HEK293T (cell line): ENCODE results near the gene TMTC1.

Source experiments
- BHLHE40 ChIP-seq: fragments of 450-650 bp; IDR thresholded peaks from 2 replicates; pipeline ENCODE4 v1.6.1; 2016; ENCODE audit warnings: mild to moderate bottlenecking, moderate library complexity, borderline replicate concordance
- FOXA1 ChIP-seq: fragments of 450-650 bp; IDR thresholded peaks from 2 replicates; pipeline ENCODE4 v1.6.1; 2016; ENCODE audit warnings: mild to moderate bottlenecking
- FOXM1 ChIP-seq: fragments of 450-650 bp; IDR thresholded peaks from 2 replicates; pipeline ENCODE4 v1.6.1; 2017; ENCODE audit warnings: mild to moderate bottlenecking, borderline replicate concordance
- SP1 ChIP-seq: fragments of 450-650 bp; IDR thresholded peaks from 2 replicates; pipeline ENCODE4 v1.6.1; 2017
- TF ChIP-seq, protein P1 (sequence below): fragments of 450-650 bp; IDR thresholded peaks from 2 replicates; pipeline ENCODE4 v1.6.1; 2016

DNA sequence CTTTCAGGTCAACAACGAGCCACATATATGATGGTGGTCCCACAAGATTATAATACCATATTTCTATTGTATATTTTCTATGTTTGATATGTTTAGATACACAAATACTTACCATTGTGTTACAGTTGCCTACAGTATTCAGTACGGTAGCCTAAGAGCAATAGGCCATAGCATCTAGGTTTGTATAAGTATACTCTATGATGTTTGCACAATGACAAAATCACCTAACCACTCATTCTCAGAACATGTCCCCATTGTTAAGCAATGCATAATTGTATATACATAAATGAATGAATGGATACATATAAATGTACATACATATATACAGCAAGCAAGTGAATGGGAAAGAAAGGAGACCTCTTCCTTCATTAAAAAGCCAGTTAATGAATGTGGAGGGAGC is 23.8 kb downstream of the TMTC1 start:
- TF ChIP-seq SP1: no peak
- no peak for TF ChIP-seq BHLHE40
- TF ChIP-seq FOXA1: no peak
- TF ChIP-seq, protein P1, sequence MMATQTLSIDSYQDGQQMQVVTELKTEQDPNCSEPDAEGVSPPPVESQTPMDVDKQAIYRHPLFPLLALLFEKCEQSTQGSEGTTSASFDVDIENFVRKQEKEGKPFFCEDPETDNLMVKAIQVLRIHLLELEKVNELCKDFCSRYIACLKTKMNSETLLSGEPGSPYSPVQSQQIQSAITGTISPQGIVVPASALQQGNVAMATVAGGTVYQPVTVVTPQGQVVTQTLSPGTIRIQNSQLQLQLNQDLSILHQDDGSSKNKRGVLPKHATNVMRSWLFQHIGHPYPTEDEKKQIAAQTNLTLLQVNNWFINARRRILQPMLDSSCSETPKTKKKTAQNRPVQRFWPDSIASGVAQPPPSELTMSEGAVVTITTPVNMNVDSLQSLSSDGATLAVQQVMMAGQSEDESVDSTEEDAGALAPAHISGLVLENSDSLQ: no peak
- TF ChIP-seq FOXM1: no peak
